ENCODE measurements around the gene TSPAN4.
A peak's percentile ranks its signal among the peaks of the same experiment; 100 is the strongest.

Gene TSPAN4

DNA sequence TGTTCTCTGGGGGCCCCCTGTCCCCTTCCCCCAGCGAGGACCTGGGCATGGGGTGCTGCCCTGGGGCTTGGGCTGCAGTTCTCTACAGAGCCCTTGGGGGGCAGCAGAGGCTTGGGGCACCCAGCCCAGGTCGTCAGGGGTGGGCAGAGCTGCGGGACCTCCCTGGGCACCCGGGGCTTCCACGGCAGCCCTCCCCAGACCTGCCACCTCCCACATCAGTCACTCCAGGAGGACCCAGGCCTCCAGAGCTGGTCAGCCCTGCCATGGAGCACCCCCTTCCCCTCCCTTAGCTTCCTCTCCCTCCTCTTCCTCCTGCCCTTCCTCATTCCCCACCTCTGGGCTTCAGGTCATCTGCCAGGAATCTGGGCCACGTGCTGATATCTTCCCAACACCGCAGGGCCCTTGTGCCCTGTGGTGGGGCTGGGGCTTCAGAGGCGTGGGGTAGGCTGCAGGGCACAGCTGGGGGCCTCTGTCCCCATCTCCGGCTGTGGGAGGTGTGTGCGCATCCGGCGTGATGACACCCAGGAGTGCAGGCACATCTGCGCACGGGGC is 5.8 kb downstream of the TSPAN4 start:
- peak; percentile 86 for DNase-seq (ENCODE audit: extremely low spot score)
- CTCF ChIA-PET = interaction anchor here (0.6 to 3.7 kb wide), 22 partner anchors 8 to 206 kb away, joined by 3 to 48 read pairs (median 5); no protein-coding TSS in a partner anchor
- POLR2A ChIA-PET = no interaction called here
- TF ChIP-seq, protein P1, sequence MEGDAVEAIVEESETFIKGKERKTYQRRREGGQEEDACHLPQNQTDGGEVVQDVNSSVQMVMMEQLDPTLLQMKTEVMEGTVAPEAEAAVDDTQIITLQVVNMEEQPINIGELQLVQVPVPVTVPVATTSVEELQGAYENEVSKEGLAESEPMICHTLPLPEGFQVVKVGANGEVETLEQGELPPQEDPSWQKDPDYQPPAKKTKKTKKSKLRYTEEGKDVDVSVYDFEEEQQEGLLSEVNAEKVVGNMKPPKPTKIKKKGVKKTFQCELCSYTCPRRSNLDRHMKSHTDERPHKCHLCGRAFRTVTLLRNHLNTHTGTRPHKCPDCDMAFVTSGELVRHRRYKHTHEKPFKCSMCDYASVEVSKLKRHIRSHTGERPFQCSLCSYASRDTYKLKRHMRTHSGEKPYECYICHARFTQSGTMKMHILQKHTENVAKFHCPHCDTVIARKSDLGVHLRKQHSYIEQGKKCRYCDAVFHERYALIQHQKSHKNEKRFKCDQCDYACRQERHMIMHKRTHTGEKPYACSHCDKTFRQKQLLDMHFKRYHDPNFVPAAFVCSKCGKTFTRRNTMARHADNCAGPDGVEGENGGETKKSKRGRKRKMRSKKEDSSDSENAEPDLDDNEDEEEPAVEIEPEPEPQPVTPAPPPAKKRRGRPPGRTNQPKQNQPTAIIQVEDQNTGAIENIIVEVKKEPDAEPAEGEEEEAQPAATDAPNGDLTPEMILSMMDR (IDR thresholded peaks at IDR 0.05; ENCODE audit: control extremely low read depth, extremely low read depth, low read depth, missing control alignments) = peak; percentile 95

- POLR2A ChIA-PET = interaction anchor here (0.6 kb wide), 1 partner anchor 30 kb away, joined by 4 read pairs; the partner anchor contains the start of gene PNPLA2
- TF ChIP-seq, protein P1 (IDR thresholded peaks at IDR 0.05; ENCODE audit: control extremely low read depth, extremely low read depth, low read depth, missing control alignments) = no peak
- DNase-seq (ENCODE audit: extremely low spot score) = peak; percentile 64
- CTCF ChIA-PET = interaction anchor here (0.8 to 3.7 kb wide), 15 partner anchors 8 to 205 kb away, joined by 3 to 48 read pairs (median 5); no protein-coding TSS in a partner anchor
These were observed 6.6 kb downstream of the TSPAN4 start for GRCh38 chr11:849104-849824.

DNA sequence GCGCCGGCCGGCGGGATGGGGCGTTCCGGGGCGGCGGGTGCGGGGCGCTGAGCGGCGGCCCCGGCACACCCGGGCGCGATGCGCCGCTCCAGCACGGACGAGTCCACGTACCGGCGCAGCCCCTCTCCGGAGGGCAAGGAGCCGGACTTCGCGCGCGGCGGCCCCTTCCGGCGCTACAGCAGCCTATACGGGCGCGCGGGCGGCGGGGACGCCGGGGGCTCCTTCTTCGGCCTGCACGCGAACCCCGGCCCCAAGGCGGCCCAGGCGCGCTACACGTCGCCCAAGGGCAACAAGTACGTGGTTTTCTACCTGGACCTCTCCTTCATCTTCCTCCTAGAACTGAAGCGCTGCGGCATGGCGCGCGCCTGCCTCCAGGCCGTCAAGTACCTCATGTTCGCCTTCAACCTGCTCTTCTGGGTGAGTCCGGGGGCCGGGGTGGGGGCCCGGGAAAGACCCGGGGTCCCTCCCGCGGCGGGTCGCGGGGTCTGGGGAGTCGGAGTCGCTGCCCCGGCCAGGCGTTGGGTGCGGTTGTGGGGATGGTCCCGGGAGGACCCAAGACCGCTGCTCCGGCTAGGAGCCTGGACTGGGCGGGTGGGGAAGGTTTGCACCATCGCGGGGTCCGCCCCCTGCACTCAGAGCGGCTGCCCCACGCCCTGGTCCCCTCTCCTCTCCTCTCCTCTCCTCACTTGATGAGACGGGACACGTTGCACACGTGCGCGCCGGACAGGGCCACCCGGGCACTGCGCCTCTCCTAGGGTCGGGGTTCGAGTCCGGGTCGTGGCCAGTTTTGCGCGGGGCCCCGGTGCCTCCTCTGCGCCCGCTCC is 7.5 kb downstream of the TSPAN4 start:
- ChIA-PET CTCF (no interaction called here), POLR2A (interaction anchor here (0.6 kb wide), 1 partner anchor 31 kb away, joined by 4 read pairs; the partner anchor contains the start of gene PNPLA2)
- DNase-seq (ENCODE audit: extremely low spot score) = no peak
- TF ChIP-seq, protein P1 (IDR thresholded peaks at IDR 0.05; ENCODE audit: control extremely low read depth, extremely low read depth, low read depth, missing control alignments) = no peak

GRCh38 chr11:850775-851763 is 8.4 kb downstream of the TSPAN4 start:
- ChIA-PET CTCF (interaction anchor here (2.0 kb wide), 1 partner anchor 200 kb away, joined by 8 read pairs; no protein-coding TSS in a partner anchor), POLR2A (no interaction called here)
- TF ChIP-seq, protein P1 (IDR thresholded peaks at IDR 0.05; ENCODE audit: control extremely low read depth, extremely low read depth, low read depth, missing control alignments) = peak; percentile 25
- no peak for DNase-seq (ENCODE audit: extremely low spot score)

DNA sequence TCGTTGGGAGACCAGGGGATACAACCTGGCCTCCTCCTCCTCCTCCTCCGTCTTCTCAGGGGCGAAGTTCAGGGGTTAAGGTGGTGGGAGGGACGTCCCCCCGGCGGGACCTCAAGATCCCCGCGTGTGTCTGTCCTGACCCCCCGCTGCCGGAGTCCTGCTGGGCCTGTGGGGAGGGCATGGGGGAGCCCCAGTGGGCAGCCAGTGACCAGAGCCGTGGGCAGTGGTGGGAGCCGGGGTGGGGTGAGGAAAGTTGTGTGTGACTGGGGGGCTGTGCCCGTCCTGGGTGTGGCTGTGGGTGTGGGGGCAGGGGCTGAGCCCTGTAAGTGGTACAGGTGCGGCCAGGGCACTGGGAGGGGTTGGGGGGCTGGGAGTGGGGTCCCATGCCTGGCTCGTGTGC is 10.1 kb downstream of the TSPAN4 start:
- TF ChIP-seq, protein P1 (IDR thresholded peaks at IDR 0.05; ENCODE audit: control extremely low read depth, extremely low read depth, low read depth, missing control alignments) = no peak
- POLR2A ChIA-PET = no interaction called here
- CTCF ChIA-PET = interaction anchor here (2.0 kb wide), 1 partner anchor 198 kb away, joined by 8 read pairs; no protein-coding TSS in a partner anchor
- no peak for DNase-seq (ENCODE audit: extremely low spot score)

Data from GM10248 (cell line).